Mesodermal cell (in vitro differentiated cells): ENCODE results near the gene ACP3.
"Not testable (repeated sequence)": the region's sequence is repeated elsewhere in the genome, so short reads cannot be mapped to it uniquely, and the experiment has no call there.

ENCODE experiments used
- H3K27ac ChIP-seq: 2 replicates; pipeline ENCODE4 v1.7.0; 2013; ENCODE audit warnings: mild to moderate bottlenecking, low read depth, low read length, moderate library complexity; ENCODE audit not compliant: severe bottlenecking
- H3K36me3 ChIP-seq: 2 replicates; pipeline ENCODE4 v1.7.1; 2013; ENCODE audit warnings: mild to moderate bottlenecking, low read length, moderate library complexity; ENCODE audit not compliant: control insufficient read depth, insufficient read depth
- H3K4me1 ChIP-seq: one replicate; pipeline ENCODE4 v1.7.1; 2013; ENCODE audit warnings: mild to moderate bottlenecking, low read length; ENCODE audit not compliant: insufficient read depth, control insufficient read depth, poor library complexity, severe bottlenecking
- H3K4me3 ChIP-seq: 2 replicates; pipeline ENCODE4 v1.7.0; 2013; ENCODE audit warnings: low read length, control low read depth, mild to moderate bottlenecking; ENCODE audit not compliant: insufficient read depth, poor library complexity, severe bottlenecking; ENCODE audit errors: extremely low read depth
- H3K9me3 ChIP-seq: 2 replicates; pipeline ENCODE4 v1.7.1; 2013; ENCODE audit warnings: mild to moderate bottlenecking, low read length, moderate library complexity; ENCODE audit not compliant: control insufficient read depth
- WGBS, 2 experiments: methylation state at CpG; one replicate each; pipeline ENCODE4 v1.1.5; 2013; ENCODE audit warnings: missing lambda C conversion rate in 2 of 2; ENCODE audit not compliant: insufficient coverage in 2 of 2; 5-methylcytosine and 5-hydroxymethylcytosine counted together

Gene ACP3

DNA sequence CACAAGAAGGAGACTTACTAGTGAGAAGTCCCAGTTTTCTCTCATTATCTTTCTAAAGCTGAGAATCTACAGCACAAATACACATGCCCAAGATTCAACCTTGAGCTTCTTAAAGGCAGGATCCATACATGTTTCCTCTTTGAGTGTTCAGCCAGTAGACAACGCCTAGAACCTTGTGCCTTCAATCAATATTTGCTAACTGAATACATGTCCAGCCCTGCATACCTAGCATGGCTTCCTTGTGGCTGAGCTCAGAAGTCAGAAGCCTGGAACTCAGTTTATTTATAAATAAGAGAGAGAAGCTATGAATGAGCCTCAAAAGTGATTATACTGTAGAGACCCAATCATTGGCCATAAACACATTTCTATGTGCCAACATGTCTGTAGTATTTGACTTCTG is 43.5 kb downstream of the ACP3 start:
- Histone ChIP-seq H3K4me3 (no peak overlapping the region), H3K9me3 (no peaks in the 10 kb centered on the region), H3K4me1 (no peaks in the 10 kb centered on the region), H3K36me3 (no peaks in the 10 kb centered on the region), H3K27ac (no peak overlapping the region)
- 100% methylated on average over 1 of the region's 1 CpG for WGBS, 2 experiments

DNA sequence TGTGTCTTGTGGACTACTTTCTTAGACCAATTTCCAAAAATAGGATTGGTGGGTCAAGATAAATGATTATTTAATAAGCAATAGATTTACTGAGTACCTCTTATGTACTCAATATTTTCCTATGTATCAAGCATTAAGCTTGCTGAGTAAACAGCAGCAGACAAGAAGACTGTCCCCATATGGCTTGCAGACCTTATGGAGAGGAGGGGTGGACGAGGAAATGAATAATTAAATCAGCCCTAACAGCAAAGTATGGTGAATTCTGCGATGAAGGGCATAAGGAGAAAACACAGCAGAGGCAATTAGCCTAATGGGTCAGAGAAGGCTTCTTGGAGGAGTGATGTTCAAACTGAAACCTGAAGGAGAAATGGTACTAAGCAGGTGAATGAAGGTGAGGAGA is 45.1 kb downstream of the ACP3 start:
- 83 to 100% methylated on average over 1 to 2 of the region's 2 CpGs for WGBS, 2 experiments
- no peaks in the 10 kb centered on the region for H3K9me3 ChIP-seq

DNA sequence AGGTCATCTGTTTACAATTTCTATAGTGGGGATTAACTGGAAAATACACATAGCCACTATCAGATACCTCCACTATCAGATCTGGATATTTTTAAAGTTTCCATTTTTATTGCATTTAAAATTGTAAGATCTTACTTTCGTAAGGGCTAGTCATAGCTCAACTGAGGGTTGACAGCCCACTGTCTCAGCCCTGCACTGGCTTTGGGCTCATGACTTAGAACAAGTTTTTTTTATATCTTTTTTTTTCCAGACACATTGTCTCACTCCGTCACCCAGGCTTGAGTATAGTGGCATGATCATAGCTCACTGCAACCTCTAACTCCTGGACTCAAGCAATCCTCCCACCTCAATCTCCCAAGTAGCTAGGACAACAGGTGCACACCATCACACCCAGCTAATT is 51.3 kb downstream of the ACP3 start:
- Histone ChIP-seq H3K36me3 (no peaks in the 10 kb centered on the region), H3K9me3 (no peaks in the 10 kb centered on the region), H3K4me1 (no peaks in the 10 kb centered on the region), H3K4me3 (no peak overlapping the region), H3K27ac (no peak overlapping the region)
- WGBS, 2 experiments, result 88 to 90% methylated on average over 1 to 2 of the region's 2 CpGs

More for the DNA sequence above, 45.1 kb downstream of the ACP3 start:
- Histone ChIP-seq H3K27ac (no peak overlapping the region), H3K4me1 (no peaks in the 10 kb centered on the region), H3K36me3 (no peaks in the 10 kb centered on the region), H3K4me3 (no peak overlapping the region)

DNA sequence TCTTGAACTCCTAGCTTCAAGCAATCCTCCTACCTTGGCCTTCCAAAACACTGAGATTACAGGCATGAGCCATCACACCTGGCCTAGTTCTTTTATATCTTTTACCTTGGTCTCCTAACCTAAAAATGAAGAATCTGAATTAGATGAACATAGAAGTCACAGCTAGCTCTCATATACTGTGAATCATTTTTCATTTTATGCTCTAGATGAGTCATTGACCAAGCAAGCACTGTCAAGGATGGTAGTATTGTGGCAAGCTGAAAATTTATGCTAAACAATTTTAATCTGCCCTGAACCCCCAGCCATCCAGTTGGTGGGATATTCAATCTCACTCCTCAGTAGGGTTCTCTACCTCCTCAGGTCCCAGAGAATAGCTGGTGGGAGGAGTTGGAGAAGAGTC is 51.8 kb downstream of the ACP3 start:
- Histone ChIP-seq H3K27ac (no peak overlapping the region), H3K4me3 (no peak overlapping the region), H3K36me3 (no peaks in the 10 kb centered on the region), H3K9me3 (no peaks in the 10 kb centered on the region), H3K4me1 (no peaks in the 10 kb centered on the region)

DNA sequence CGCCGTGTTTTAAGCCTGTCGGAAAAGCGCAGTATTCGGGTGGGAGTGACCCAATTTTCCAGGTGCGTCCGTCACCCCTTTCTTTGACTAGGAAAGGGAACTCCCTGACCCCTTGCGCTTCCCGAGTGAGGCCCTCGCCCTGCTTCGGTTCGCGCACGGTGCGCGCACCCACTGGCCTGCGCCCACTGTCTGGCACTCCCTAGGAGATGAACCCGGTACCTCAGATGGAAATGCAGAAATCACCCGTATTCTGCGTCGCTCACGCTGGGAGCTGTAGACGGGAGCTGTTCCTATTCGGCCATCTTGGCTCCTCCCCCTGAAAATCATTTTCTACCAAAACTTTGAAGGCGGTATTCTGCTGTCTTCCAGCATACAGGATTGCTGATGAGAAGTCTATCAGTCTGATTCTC is 59.7 kb downstream of the ACP3 start:
- H3K4me1 ChIP-seq, H3K36me3 ChIP-seq, H3K4me3 ChIP-seq, H3K27ac ChIP-seq, H3K9me3 ChIP-seq: not testable (repeated sequence)
- 77 to 81% methylated on average over 24 of the region's 25 CpGs for WGBS, 2 experiments

DNA sequence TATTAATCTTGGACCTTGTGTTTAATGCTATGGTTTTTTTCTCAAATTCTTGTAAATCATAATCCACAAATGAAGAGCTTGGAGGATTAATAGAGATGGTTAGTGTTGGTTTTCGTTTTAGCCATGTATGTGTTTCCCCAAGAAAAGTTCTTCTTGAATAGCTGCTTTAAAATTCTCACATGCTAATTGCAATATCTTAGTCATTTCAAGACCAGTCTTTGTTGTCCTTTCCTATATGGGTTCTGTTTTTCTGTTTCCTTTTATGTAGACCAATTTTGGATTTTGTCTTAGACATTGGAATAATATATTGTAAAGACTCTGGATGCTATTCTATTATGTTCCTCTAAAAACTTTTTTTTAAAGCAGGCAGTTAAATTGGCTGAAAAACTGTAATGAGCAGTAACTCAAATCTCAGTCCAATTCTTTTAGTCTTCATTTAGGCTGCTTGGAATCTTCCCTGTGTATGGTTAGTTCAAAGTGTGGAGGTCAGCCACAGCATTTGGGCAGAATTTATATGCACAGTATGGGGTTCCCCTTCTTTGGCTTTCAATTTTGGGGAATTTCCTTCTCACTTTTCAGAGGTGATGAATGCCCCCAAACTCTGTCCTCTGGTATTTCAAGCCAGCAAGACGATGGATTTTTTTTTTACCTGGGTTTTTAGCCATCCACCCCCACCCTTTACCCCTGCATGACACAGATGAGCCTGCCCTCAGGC is 61.0 kb downstream of the ACP3 start:
- no peaks in the 10 kb centered on the region for H3K36me3 ChIP-seq
- no peak overlapping the region for H3K4me3 ChIP-seq
- no peaks in the 10 kb centered on the region for H3K9me3 ChIP-seq
- H3K27ac ChIP-seq, result no peak overlapping the region
- 100% methylated on average over 1 of the region's 2 CpGs for WGBS, 2 experiments
- H3K4me1 ChIP-seq, result peaks cover 3% of the 10 kb centered on the region

DNA sequence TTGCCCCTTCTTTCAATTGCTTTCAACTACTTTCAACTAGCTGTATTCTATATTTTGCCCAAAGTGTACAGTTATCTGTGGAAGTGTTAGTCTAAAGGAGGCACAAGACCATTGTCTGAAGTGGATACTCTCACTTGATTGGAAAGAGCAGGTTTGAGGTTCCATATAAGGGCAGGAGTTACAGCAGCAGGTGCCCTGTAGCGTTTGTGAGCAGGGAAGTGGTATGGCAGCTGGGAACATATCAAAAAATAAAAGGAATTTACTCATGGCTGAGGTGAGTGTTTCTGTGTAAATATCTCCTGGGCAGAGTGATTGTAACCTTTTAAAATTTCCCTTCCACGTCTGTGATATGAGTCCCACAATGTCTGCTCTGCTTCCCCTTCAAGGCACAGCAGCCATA is 61.6 kb downstream of the ACP3 start:
- 70 to 92% methylated on average over 1 to 2 of the region's 2 CpGs for WGBS, 2 experiments
- Histone ChIP-seq H3K27ac (no peak overlapping the region), H3K4me1 (peaks cover 3% of the 10 kb centered on the region), H3K9me3 (no peaks in the 10 kb centered on the region), H3K36me3 (no peaks in the 10 kb centered on the region), H3K4me3 (no peak overlapping the region)

DNA sequence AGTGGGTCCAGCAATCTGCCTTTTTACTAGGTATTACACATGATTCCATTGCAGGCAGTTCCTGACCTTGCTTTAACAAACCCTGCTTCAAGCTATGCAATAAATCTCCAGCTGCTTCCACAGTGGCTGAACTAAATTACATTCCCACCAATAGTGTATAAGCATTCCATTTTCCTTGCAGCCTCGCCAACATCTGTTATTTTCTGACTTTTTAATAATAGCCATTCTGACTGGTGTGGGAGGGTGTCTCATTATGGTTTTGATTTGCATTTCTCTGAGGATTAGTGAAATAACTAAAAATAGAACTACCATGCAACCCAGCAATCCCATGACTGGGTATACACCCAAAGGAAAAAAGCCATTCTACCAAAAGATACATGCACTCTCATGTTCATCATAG is 63.7 kb downstream of the ACP3 start:
- Histone ChIP-seq H3K9me3 (no peaks in the 10 kb centered on the region), H3K4me1 (peaks cover 3% of the 10 kb centered on the region), H3K36me3 (no peaks in the 10 kb centered on the region), H3K27ac (no peak overlapping the region), H3K4me3 (no peak overlapping the region)
- no CpG with 5 or more reads among the region's 1 CpG for WGBS, 2 experiments

DNA sequence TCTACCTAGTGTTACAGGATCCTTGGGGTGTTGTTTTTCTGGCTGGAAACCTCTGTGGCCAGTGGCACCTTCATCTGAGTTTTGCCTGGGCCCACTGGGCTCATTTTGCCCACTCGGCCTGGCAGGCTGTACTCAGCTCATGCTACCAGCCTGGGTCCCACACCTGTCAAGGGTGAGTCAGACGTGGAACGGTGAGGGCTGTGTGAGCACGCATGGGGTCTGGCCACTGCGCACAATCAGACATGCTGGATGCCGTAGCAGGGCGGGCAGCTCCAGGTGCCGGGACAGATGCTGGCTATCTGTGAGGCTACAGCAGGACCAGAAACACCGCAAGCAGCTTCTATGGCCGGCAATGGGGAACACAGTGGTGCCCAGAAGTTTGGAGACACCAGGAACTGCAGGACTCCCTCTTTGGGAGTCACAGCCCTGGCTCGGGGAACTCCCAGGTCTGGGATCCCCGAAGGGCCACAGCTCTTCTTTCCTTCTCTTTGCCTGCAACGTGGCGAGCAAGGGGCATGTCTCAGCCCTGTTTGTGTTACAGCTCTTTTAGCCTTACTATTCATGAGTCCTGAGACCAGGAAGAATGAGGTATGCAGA is 64.2 kb downstream of the ACP3 start:
- peaks cover 3% of the 10 kb centered on the region for H3K4me1 ChIP-seq
- 92 to 94% methylated on average over 11 to 14 of the region's 14 CpGs for WGBS, 2 experiments
- no peak overlapping the region for H3K27ac ChIP-seq
- H3K4me3 ChIP-seq, result no peak overlapping the region
- no peaks in the 10 kb centered on the region for H3K9me3 ChIP-seq
- H3K36me3 ChIP-seq, result no peaks in the 10 kb centered on the region

DNA sequence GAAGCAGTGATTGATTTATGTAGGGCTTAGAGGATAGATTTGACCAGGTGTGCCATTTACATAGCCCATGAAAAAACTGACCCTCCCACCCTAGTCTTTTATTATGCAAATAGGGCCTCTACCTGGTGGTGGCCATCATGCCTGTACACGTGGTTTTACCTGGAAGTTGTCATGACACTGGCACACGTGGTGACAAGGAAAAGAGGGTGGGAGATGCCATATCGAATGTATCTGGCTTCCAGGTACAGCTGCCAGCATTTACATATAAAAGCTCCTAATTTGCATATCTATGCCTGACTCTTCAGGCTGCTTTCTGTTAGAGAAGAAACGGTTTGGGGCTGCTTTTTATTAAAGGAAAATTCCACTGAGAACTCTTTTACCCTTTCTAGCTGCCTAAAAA is 65.1 kb downstream of the ACP3 start:
- peaks cover 3% of the 10 kb centered on the region for H3K4me1 ChIP-seq
- 17 to 80% methylated on average over 1 to 2 of the region's 4 CpGs for WGBS, 2 experiments
- H3K27ac ChIP-seq, result no peak overlapping the region
- H3K9me3 ChIP-seq, result no peaks in the 10 kb centered on the region
- H3K4me3 ChIP-seq, result no peak overlapping the region
- H3K36me3 ChIP-seq, result no peaks in the 10 kb centered on the region

DNA sequence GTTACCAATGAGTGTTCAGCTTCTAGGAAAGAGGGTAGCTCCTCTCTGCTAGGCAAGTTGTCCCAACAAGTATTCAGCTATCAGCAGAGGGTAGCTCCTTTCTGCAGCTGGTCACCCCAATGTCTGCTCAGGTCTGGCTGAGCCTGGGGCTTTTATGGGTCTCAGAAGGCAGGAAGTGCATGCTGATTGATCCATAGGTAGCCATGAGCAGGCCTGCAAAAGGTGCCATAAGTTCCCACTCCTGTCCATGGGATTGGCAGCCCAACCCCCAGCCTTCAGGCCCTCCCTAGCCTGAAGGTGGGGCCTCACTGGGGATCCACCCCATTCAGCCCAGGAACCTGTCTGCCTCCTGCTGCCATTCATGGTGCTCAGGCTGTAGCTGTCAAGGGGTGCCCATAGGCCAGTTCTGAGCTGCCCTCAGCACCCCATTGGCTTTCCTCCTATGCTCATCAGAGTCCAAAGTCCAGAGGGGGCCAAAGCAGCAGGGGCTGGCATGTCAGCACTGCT is 65.5 kb downstream of the ACP3 start:
- Histone ChIP-seq H3K4me3 (no peak overlapping the region), H3K9me3 (no peaks in the 10 kb centered on the region), H3K36me3 (no peaks in the 10 kb centered on the region), H3K4me1 (peaks cover 3% of the 10 kb centered on the region), H3K27ac (no peak overlapping the region)
